MM.1S (cell line): Measurements from ENCODE around the gene CD44.

ENCODE experiments used
- DNase-seq: peaks from one replicate; pipeline ENCODE4 v3.0.0-alpha.2; 2015
- H2AFZ ChIP-seq: fragments of 300-600 bp; sonication (generic); 2 replicates; pipeline ENCODE4 v1.6.0; 2016; ENCODE audit warnings: antibody characterized with exemption, low read length
- H3F3A ChIP-seq: fragments of 300-600 bp; sonication (generic); 2 replicates; pipeline ENCODE4 v1.6.1; 2016; ENCODE audit warnings: mild to moderate bottlenecking, antibody characterized with exemption, low read length, moderate library complexity, mixed read lengths; ENCODE audit not compliant: insufficient read depth
- H3K27ac ChIP-seq: fragments of 300-600 bp; sonication (generic); 2 replicates; pipeline ENCODE4 v1.5.1; 2016; ENCODE audit warnings: mild to moderate bottlenecking, low read length
- H3K27me3 ChIP-seq: fragments of 300-600 bp; sonication (generic); replicated peaks from 2 replicates; pipeline ENCODE4 v1.6.0; 2016; ENCODE audit warnings: low read length; ENCODE audit not compliant: insufficient read depth
- H3K36me3 ChIP-seq: fragments of 300-600 bp; sonication (generic); replicated peaks from 2 replicates; pipeline ENCODE4 v1.6.1; 2016; ENCODE audit warnings: mild to moderate bottlenecking, low read length, mixed read lengths; ENCODE audit not compliant: insufficient read depth
- H3K4me1 ChIP-seq: fragments of 300-600 bp; sonication (generic); 2 replicates; pipeline ENCODE4 v1.6.1; 2016; ENCODE audit warnings: low read length, mixed read lengths
- H3K4me2 ChIP-seq: fragments of 300-600 bp; sonication (generic); 2 replicates; pipeline ENCODE4 v1.6.0; 2016; ENCODE audit warnings: low read depth, low read length
- H3K4me3 ChIP-seq: fragments of 300-600 bp; sonication (generic); 2 replicates; pipeline ENCODE4 v1.5.1; 2016; ENCODE audit warnings: low read length, mixed read lengths
- H3K79me2 ChIP-seq: fragments of 300-600 bp; sonication (generic); 2 replicates; pipeline ENCODE4 v1.6.1; 2016; ENCODE audit warnings: mixed run types, low read length, mixed read lengths
- H3K9ac ChIP-seq: fragments of 300-600 bp; sonication (generic); 2 replicates; pipeline ENCODE4 v1.6.1; 2016; ENCODE audit warnings: low read length, mixed read lengths
- H3K9me2 ChIP-seq: fragments of 300-600 bp; sonication (generic); replicated peaks from 2 replicates; pipeline ENCODE4 v1.6.1; 2016; ENCODE audit warnings: mild to moderate bottlenecking, low read length, mixed read lengths; ENCODE audit not compliant: insufficient read depth
- H3K9me3 ChIP-seq: fragments of 300-600 bp; sonication (generic); replicated peaks from 2 replicates; pipeline ENCODE4 v1.6.1; 2016; ENCODE audit warnings: mild to moderate bottlenecking, low read length, mixed read lengths; ENCODE audit not compliant: insufficient read depth
- H4K20me1 ChIP-seq: fragments of 300-600 bp; sonication (generic); 2 replicates; pipeline ENCODE4 v1.6.1; 2016; ENCODE audit warnings: mild to moderate bottlenecking, low read length, moderate library complexity, mixed read lengths; ENCODE audit not compliant: insufficient read depth
- CTCF ChIP-seq: fragments of 300-600 bp; sonication (generic); IDR thresholded peaks from 2 replicates; pipeline ENCODE4 v1.5.1; 2016; ENCODE audit warnings: antibody characterized with exemption, low read length, mixed read lengths
- EZH2 ChIP-seq: fragments of 300-600 bp; sonication (generic); optimal IDR thresholded peaks from 2 replicates; pipeline ENCODE3; 2017; ENCODE audit warnings: low read depth, mild to moderate bottlenecking, antibody characterized with exemption, low read length, mixed read lengths
- EZH2phosphoT487 ChIP-seq: fragments of 300-600 bp; sonication (generic); IDR thresholded peaks from 2 replicates; pipeline ENCODE4 v1.6.1; 2018; ENCODE audit warnings: antibody characterized with exemption, low read length

Gene CD44

GRCh38 chr11:35276396-35277145 lies 137.6 kb downstream of the CD44 start:
- Histone ChIP-seq H3K9me2 (no peaks in the 10 kb centered on the region), H4K20me1 (no peaks in the 10 kb centered on the region), H3K27me3 (no peaks in the 10 kb centered on the region), H3K4me1 (peaks cover 19% of the 10 kb centered on the region), H3K4me2 (no peak overlapping the region), H2AFZ (no peak overlapping the region), H3K4me3 (no peak overlapping the region), H3K9ac (no peak overlapping the region), H3F3A (peaks cover 13% of the 10 kb centered on the region), H3K79me2 (no peaks in the 10 kb centered on the region), H3K9me3 (no peaks in the 10 kb centered on the region), H3K27ac (no peak overlapping the region; the same call in 1 of the 2 replicates), H3K36me3 (no peaks in the 10 kb centered on the region)
- TF ChIP-seq CTCF (no peak), EZH2phosphoT487 (no peak), EZH2 (no peak)
- peak; percentile 39 for DNase-seq

- H3K9ac ChIP-seq, result no peak overlapping the region
These were observed 138.9 kb downstream of the CD44 start for GRCh38 chr11:35277827-35278226.

GRCh38 chr11:35280727-35281126 lies 141.8 kb downstream of the CD44 start:
- Histone ChIP-seq H3K9me3 (no peaks in the 10 kb centered on the region), H4K20me1 (no peaks in the 10 kb centered on the region), H3K9ac (no peak overlapping the region), H3K36me3 (no peaks in the 10 kb centered on the region), H3K4me3 (no peak overlapping the region), H3K27me3 (no peaks in the 10 kb centered on the region), H3K27ac (no peak overlapping the region), H3K9me2 (no peaks in the 10 kb centered on the region), H3K79me2 (no peaks in the 10 kb centered on the region), H2AFZ (no peak overlapping the region), H3F3A (no peaks in the 10 kb centered on the region), H3K4me1 (peaks cover 5% of the 10 kb centered on the region; the same call in 1 of the 2 replicates), H3K4me2 (no peak overlapping the region)
- no peak for DNase-seq
- TF ChIP-seq EZH2 (no peak), EZH2phosphoT487 (no peak), CTCF (no peak)

More at GRCh38 chr11:35277827-35278226, 138.9 kb downstream of the CD44 start:
- Histone ChIP-seq H3K4me1 (peaks cover 8% of the 10 kb centered on the region), H3K27me3 (no peaks in the 10 kb centered on the region), H3F3A (peaks cover 1% of the 10 kb centered on the region; the same call in 1 of the 2 replicates), H3K79me2 (no peaks in the 10 kb centered on the region), H3K9me3 (no peaks in the 10 kb centered on the region), H2AFZ (no peak overlapping the region), H3K9me2 (no peaks in the 10 kb centered on the region), H3K4me2 (no peak overlapping the region), H3K36me3 (no peaks in the 10 kb centered on the region), H3K4me3 (no peak overlapping the region), H4K20me1 (no peaks in the 10 kb centered on the region), H3K27ac (no peak overlapping the region)
- no peak for DNase-seq
- TF ChIP-seq EZH2 (no peak), EZH2phosphoT487 (no peak), CTCF (no peak)
